IMR-90 (cell line): ENCODE data around the gene KCNAB1. TPM values are rescaled to one million over a fixed set of nuclear protein-coding genes. Genes with fewer than 3 reads are reported as not detected.

Experiments used
- ATAC-seq: fragments of 200-7000 bp; cut with Tn5 transposase; 2 replicates; pipeline ENCODE4 v1.9.1; 2020; ENCODE audit warnings: low read depth, mild to moderate bottlenecking, moderate library complexity
- BruUV-seq: library from RNA; stranded (reverse); fragments of 400-500 nt; replicated peaks from 2 replicates; lab custom pipeline; 2021; lab: Mats Ljungman, UMichigan
- CTCF ChIA-PET: fragments of 300-600 bp; formaldehyde crosslinking; extraction: SDS; loops from one replicate; lab custom pipeline; 2021; ENCODE audit warnings: antibody characterized with exemption; lab: Yijun Ruan, JAX
- POLR2A ChIA-PET: fragments of 300-600 bp; sonication (Branson Sonifier 250); formaldehyde crosslinking; loops from one replicate; lab custom pipeline; 2022; ENCODE audit warnings: antibody characterized with exemption; ENCODE audit not compliant: unreplicated experiment; lab: Charles Lee
- DNase-seq: peaks from one replicate; pipeline ENCODE4 v3.0.0; 2013
- H2AFZ ChIP-seq: replicated peaks from 2 replicates; pipeline ENCODE3; 2013; ENCODE audit warnings: low read length, mild to moderate bottlenecking; ENCODE audit not compliant: poor library complexity
- H2AK5ac ChIP-seq: 2 replicates; pipeline ENCODE4 v1.6.1; 2013; ENCODE audit warnings: low read depth, low read length, inconsistent platforms
- H2AK9ac ChIP-seq: replicated peaks from 2 replicates; pipeline ENCODE3; 2013; ENCODE audit warnings: mild to moderate bottlenecking, low read depth, low read length, moderate library complexity; ENCODE audit not compliant: poor library complexity
- H2BK120ac ChIP-seq: 2 replicates; pipeline ENCODE4 v1.6.1; 2013; ENCODE audit warnings: low read depth, low read length, inconsistent platforms
- H2BK15ac ChIP-seq: 3 replicates; pipeline ENCODE4 v1.6.1; 2013; ENCODE audit warnings: low read depth, low read length, inconsistent platforms
- H2BK20ac ChIP-seq: 2 replicates; pipeline ENCODE4 v1.6.1; 2013; ENCODE audit warnings: low read depth, mild to moderate bottlenecking, inconsistent platforms, low read length, moderate library complexity
- H2BK5ac ChIP-seq: 2 replicates; pipeline ENCODE4 v1.6.1; 2013; ENCODE audit warnings: mild to moderate bottlenecking, low read depth, low read length, inconsistent platforms; ENCODE audit not compliant: poor library complexity, severe bottlenecking
- H3K14ac ChIP-seq: replicated peaks from 2 replicates; pipeline ENCODE4 v1.6.1; 2013; ENCODE audit warnings: low read depth, low read length, inconsistent platforms
- H3K18ac ChIP-seq: 2 replicates; pipeline ENCODE4 v1.6.1; 2013; ENCODE audit warnings: low read depth, low read length, control low read depth
- H3K23ac ChIP-seq: 2 replicates; pipeline ENCODE4 v1.6.1; 2013; ENCODE audit warnings: low read depth, low read length, inconsistent platforms
- H3K27ac ChIP-seq: 2 replicates; pipeline ENCODE4 v1.5.1; 2013; ENCODE audit warnings: mild to moderate bottlenecking, control low read depth, low read length; ENCODE audit not compliant: insufficient read depth
- H3K27me3 ChIP-seq: 2 replicates; pipeline ENCODE4 v1.6.1; 2013; ENCODE audit warnings: low read length; ENCODE audit not compliant: control insufficient read depth, insufficient read depth
- H3K36me3 ChIP-seq: 2 replicates; pipeline ENCODE4 v1.6.1; 2013; ENCODE audit warnings: low read length, mixed read lengths; ENCODE audit not compliant: control insufficient read depth, insufficient read depth
- H3K4ac ChIP-seq: 2 replicates; pipeline ENCODE4 v1.6.1; 2013; ENCODE audit warnings: low read depth, low read length, inconsistent platforms
- H3K4me1 ChIP-seq: 2 replicates; pipeline ENCODE4 v1.6.1; 2013; ENCODE audit warnings: low read length, mixed read lengths; ENCODE audit not compliant: control insufficient read depth, insufficient read depth
- H3K4me2 ChIP-seq: 2 replicates; pipeline ENCODE4 v1.6.1; 2013; ENCODE audit warnings: low read depth, mild to moderate bottlenecking, control low read depth, low read length, moderate library complexity
- H3K4me3 ChIP-seq: 2 replicates; pipeline ENCODE4 v1.5.1; 2013; ENCODE audit warnings: low read depth, mild to moderate bottlenecking, control low read depth, low read length, moderate library complexity; ENCODE audit not compliant: insufficient read depth
- H3K56ac ChIP-seq: 2 replicates; pipeline ENCODE4 v1.6.1; 2013; ENCODE audit warnings: low read length, inconsistent platforms; ENCODE audit not compliant: insufficient read depth; ENCODE audit errors: extremely low read depth
- H3K79me1 ChIP-seq, 2 experiments: 2 replicates each; pipeline ENCODE4 v1.6.1; 2013; ENCODE audit warnings: low read length in 2 of 2, inconsistent platforms in 1 of 2, low read depth in 1 of 2
- H3K9ac ChIP-seq: 2 replicates; pipeline ENCODE4 v1.6.1; 2013; ENCODE audit warnings: low read depth, low read length, control low read depth
- H3K9me1 ChIP-seq: 2 replicates; pipeline ENCODE4 v1.6.1; 2013; ENCODE audit warnings: low read length, inconsistent platforms; ENCODE audit not compliant: insufficient read depth
- H3K9me3 ChIP-seq: 2 replicates; pipeline ENCODE4 v1.6.1; 2013; ENCODE audit warnings: low read length; ENCODE audit not compliant: control insufficient read depth, insufficient read depth
- H4K20me1 ChIP-seq: 2 replicates; pipeline ENCODE4 v1.6.1; 2013; ENCODE audit warnings: low read length, inconsistent platforms; ENCODE audit not compliant: insufficient read depth
- H4K5ac ChIP-seq: 2 replicates; pipeline ENCODE4 v1.6.1; 2013; ENCODE audit warnings: mild to moderate bottlenecking, low read depth, low read length, control low read depth
- H4K8ac ChIP-seq, 2 experiments: 2 replicates each; pipeline ENCODE4 v1.6.1; 2013; ENCODE audit warnings: low read depth in 2 of 2, low read length in 2 of 2, control low read depth in 1 of 2, inconsistent platforms in 1 of 2
- H4K91ac ChIP-seq: 2 replicates; pipeline ENCODE4 v1.6.1; 2013; ENCODE audit warnings: low read depth, low read length, inconsistent platforms; ENCODE audit not compliant: insufficient read depth
- MAFK ChIP-seq: IDR thresholded peaks from 2 replicates; pipeline ENCODE4 v1.6.1; 2012; ENCODE audit warnings: low read depth, low read length, improper control_type of control experiment
- POLR2A ChIP-seq: IDR thresholded peaks from 2 replicates; pipeline ENCODE4 v1.6.1; 2012; ENCODE audit warnings: mild to moderate bottlenecking, low read depth, low read length
- RFX5 ChIP-seq: IDR thresholded peaks from 2 replicates; pipeline ENCODE4 v1.8.0; 2012; ENCODE audit warnings: low read depth, mild to moderate bottlenecking, low read length, moderate library complexity
- WGBS, 2 experiments: methylation state at CpG; one replicate each; pipeline versions ENCODE4 v1.1.5 to v1.1.7; 2013; ENCODE audit warnings: missing lambda C conversion rate in 2 of 2; ENCODE audit not compliant: insufficient read length in 1 of 2; ENCODE audit errors: extremely low coverage in 2 of 2; 5-methylcytosine and 5-hydroxymethylcytosine counted together
- dilution Hi-C: fragments of 300-500 bp; cut with HindIII; formaldehyde crosslinking; loops from one replicate; pipeline ENCODE4 v1.14.3; 2018; ENCODE audit warnings: low sequenced_read_pairs; ENCODE audit not compliant: unreplicated experiment
- in situ Hi-C: fragments of 300-500 bp; cut with MboI; formaldehyde crosslinking; loops from 3 replicates; pipeline ENCODE4 v1.14.3; 2019; ENCODE audit warnings: low sequenced_read_pairs, inconsistent platforms, mixed read lengths
- intact Hi-C: fragments of 100-400 bp; cut with micrococcal nuclease; formaldehyde crosslinking; loops from 2 replicates; pipeline ENCODE4 v1.10.0; 2022
- polyA plus RNA-seq, 3 experiments: library from polyadenylated mRNA; depleted of rRNA; stranded (reverse); fragments of >200 nt; gene quantifications; 2 replicates each; pipeline ENCODE4 v1.2.3, GENCODE V29; 2012; ENCODE audit warnings: low replicate concordance in 1 of 3
- total RNA-seq: library from RNA; depleted of rRNA; stranded (reverse); fragments of >200 nt; gene quantifications from 2 replicates; pipeline ENCODE4 v1.2.3, GENCODE V29; 2012

KCNAB1 gene
- total and polyA plus RNA-seq, 2 of the 4 experiments (the other 2 are of a cell fraction), result under 0.01 to 0.07 TPM

DNA sequence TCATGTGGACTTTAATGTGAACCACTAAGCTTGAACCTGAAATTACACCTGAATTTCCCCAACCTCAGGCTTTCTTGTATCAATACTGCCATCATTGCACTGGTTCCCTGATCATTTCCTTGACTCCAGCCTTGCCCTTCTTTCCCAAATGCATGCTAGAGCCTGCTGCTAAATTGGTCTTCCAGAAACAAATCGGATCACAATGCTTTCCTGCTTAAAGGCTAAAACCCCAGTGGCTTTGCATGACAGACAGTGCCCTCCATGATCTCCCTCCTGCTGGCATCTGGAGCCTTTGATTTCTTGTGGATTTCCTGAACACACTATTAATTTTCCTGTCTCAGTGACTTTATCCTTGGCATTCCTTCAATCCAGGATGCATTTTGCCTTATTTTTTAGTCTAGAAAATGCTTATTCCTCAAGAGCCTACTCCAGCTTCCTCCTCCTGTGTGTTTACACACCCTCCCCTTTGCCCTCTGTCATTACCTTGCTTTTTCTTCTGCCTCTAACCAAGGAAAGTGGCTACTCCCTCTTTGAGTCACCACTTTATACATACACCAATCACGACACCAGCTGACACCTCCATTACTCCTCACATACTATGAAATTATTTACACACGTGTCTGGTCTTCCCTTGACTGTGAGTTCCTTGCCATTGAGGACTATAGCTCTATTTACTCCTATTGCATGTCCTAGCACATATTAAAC lies 214.6 kb downstream of the KCNAB1 start:
- POLR2A ChIA-PET, result no interaction called here
- H3K27me3 ChIP-seq, result no peaks in the 10 kb centered on the region; the same call in 1 of the 2 replicates

More for the DNA sequence above, 214.6 kb downstream of the KCNAB1 start:
- H4K8ac ChIP-seq, result no peak overlapping the region
- H3K56ac ChIP-seq, result no peak overlapping the region
- H3K27ac ChIP-seq, result no peak overlapping the region
- no peak overlapping the region for H3K4ac ChIP-seq
- 29% methylated on average over 1 of the region's 3 CpGs; no CpG with 5 or more reads in 1 of the 2 experiments for WGBS, 2 experiments
- CTCF ChIA-PET, result interaction anchor here (0.6 kb wide), 1 partner anchor 14 kb away, joined by 5 read pairs; no protein-coding TSS in a partner anchor
- H3K18ac ChIP-seq, result no peak overlapping the region
- H4K20me1 ChIP-seq, result no peaks in the 10 kb centered on the region
- no peak overlapping the region for H4K5ac ChIP-seq
- H3K9me3 ChIP-seq, result no peaks in the 10 kb centered on the region
- H2AK5ac ChIP-seq, result no peak overlapping the region
- no peak overlapping the region for H3K14ac ChIP-seq
- H2BK5ac ChIP-seq, result no peak overlapping the region
- intact Hi-C loops, result no loop called here
- no peak overlapping the region for H4K91ac ChIP-seq
- H3K23ac ChIP-seq, result no peak overlapping the region
- no peak overlapping the region for H2AK9ac ChIP-seq
- H3K4me3 ChIP-seq, result no peak overlapping the region
- dilution Hi-C loops, result no loop called here
- H2BK15ac ChIP-seq, result no peak overlapping the region
- H3K4me2 ChIP-seq, result no peak overlapping the region
- H3K4me1 ChIP-seq, result no peaks in the 10 kb centered on the region
- no peak overlapping the region for H2AFZ ChIP-seq
- BruUV-seq, result no TSS peak
- H3K9ac ChIP-seq, result no peak overlapping the region
- H3K36me3 ChIP-seq, result no peaks in the 10 kb centered on the region
- H2BK120ac ChIP-seq, result no peak overlapping the region
- no peaks in the 10 kb centered on the region for H3K9me1 ChIP-seq
- in situ Hi-C loops, result no loop called here
- TF ChIP-seq POLR2A (no peak), MAFK (no peak), RFX5 (no peak)
- no peak for DNase-seq
- H2BK20ac ChIP-seq, result no peak overlapping the region
- H3K79me1 ChIP-seq, result no peaks in the 10 kb centered on the region
- ATAC-seq, result no peak
